Epithelial cell of esophagus (primary cell): ENCODE measurements around the gene NR3C1.
A peak's percentile ranks its signal among the peaks of the same experiment; 100 is the strongest.

ENCODE experiments used
- DNase-seq: peaks from one replicate; pipeline ENCODE4 v3.0.0; 2010; ENCODE audit warnings: low read depth
- H3K4me3 ChIP-seq: 2 replicates; pipeline ENCODE4 v1.5.1; 2011; ENCODE audit warnings: mild to moderate bottlenecking, low read length, control low read depth
- CTCF ChIP-seq: IDR thresholded peaks from 2 replicates; pipeline ENCODE4 v1.5.1; 2011; ENCODE audit warnings: low read depth, mild to moderate bottlenecking, low read length, control low read depth, inconsistent platforms; ENCODE audit not compliant: insufficient read depth; ENCODE audit errors: missing control alignments

The NR3C1 gene

GRCh38 chr5:143313298-143313852 is 90.1 kb downstream of the NR3C1 start:
- no peak overlapping the region for H3K4me3 ChIP-seq
- no peak for DNase-seq
- TF ChIP-seq CTCF: no peak

- DNase-seq: peak; percentile 45
- no peak for TF ChIP-seq CTCF
- no peak overlapping the region for H3K4me3 ChIP-seq
These were observed 90.7 kb downstream of the NR3C1 start for GRCh38 chr5:143312822-143313221.

GRCh38 chr5:143311955-143312354 is 91.5 kb downstream of the NR3C1 start:
- TF ChIP-seq CTCF: no peak
- no peak overlapping the region for H3K4me3 ChIP-seq
- no peak for DNase-seq

DNA sequence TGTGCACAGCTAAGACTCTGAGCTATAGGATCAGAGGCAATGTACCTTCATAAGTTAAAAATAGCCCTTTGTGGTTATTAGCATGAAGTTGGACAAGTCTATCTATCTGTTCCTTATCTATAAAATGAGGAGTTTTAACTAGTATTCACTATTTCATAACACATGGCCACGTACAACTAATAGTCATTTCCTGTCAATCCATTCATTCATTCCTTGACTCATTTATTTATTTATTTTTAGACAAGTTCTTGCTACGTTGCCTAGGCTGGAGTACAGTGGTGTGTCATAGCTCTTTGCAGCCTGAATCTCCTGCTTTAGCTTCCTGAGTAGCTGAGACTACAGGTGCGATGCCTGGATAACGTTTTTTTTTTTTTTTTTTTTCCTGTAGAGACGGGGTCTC is 92.1 kb downstream of the NR3C1 start:
- H3K4me3 ChIP-seq: no peak overlapping the region
- TF ChIP-seq CTCF: no peak
- peak; percentile 95 for DNase-seq

DNA sequence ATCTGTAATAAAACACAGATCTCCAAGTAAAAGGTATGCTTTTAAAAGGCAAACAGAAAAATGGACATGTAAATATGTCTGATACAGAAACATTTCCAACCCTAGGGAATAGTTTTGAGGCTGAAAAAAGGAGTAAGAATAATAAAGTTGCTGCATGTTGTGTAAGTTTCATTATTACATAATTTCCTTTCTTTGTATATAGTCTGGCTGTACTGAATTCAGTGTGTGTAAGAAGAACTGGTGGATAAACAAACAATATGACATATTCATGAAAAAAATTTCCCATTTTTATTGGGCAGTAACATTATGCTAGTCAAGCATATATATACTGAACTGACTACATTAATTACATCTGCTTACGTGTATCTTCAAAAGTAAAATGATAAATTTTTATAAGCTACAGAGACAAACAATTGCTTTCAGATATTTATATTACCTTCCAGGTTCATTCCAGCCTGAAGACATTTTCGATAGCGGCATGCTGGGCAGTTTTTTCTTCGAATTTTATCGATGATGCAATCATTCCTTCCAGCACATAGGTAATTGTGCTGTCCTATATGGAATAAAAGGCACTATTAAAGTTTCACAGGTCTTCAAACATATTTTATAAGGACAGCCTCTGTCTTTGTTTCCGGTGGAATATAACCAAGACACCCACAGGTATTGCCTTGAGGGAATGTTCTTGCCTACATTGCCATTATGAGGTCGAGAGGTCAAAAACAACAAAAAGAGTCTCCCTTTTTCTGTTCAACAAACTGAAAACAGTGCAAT is 93.6 kb downstream of the NR3C1 start:
- H3K4me3 ChIP-seq: no peak overlapping the region
- DNase-seq: peak; percentile 13
- no peak for TF ChIP-seq CTCF

GRCh38 chr5:143308731-143309130 is 94.8 kb downstream of the NR3C1 start:
- no peak for DNase-seq
- TF ChIP-seq CTCF: no peak
- H3K4me3 ChIP-seq: no peak overlapping the region

- H3K4me3 ChIP-seq: no peak overlapping the region
- DNase-seq: no peak
- TF ChIP-seq CTCF: no peak
These were observed 97.4 kb downstream of the NR3C1 start for GRCh38 chr5:143306040-143306439.
